Peyer's patch (tissue), 4 donors: ENCODE data around the gene PILRB. TPM values are rescaled to one million over a fixed set of nuclear protein-coding genes. Genes with fewer than 3 reads are reported as not detected.
"Not testable (repeated sequence)": the region's sequence is repeated elsewhere in the genome, so short reads cannot be mapped to it uniquely, and the experiment has no call there.

Source experiments
- DNase-seq, 3 donors: peaks; one replicate each; pipeline ENCODE4 v3.0.0-alpha.2; 2017 to 2019
- H3K27ac ChIP-seq, 4 donors: fragments of 200-600 bp; sonication (generic); one replicate each; pipeline ENCODE4 v1.5.1; 2016 to 2019
- H3K27me3 ChIP-seq, 2 donors: fragments of 200-600 bp; sonication (generic); one replicate each; pipeline ENCODE4 v1.5.1; 2019
- H3K36me3 ChIP-seq, 3 donors: fragments of 200-600 bp; sonication (generic); one replicate each; pipeline ENCODE4 v1.5.1; 2016 to 2019
- H3K4me1 ChIP-seq, 4 donors: fragments of 200-600 bp; sonication (generic); one replicate each; pipeline ENCODE4 v1.5.1; 2016 to 2019
- H3K4me3 ChIP-seq, 4 donors: fragments of 200-600 bp; sonication (generic); 1 replicate in 3 of 4; 2 replicates in 1 of 4; pipeline ENCODE4 v1.5.1; 2016 to 2019; ENCODE audit warnings: mild to moderate bottlenecking in 1 of 4
- H3K9me3 ChIP-seq, 4 donors: fragments of 200-600 bp; sonication (generic); one replicate each; pipeline ENCODE4 v1.5.1; 2016 to 2019; ENCODE audit warnings: mild to moderate bottlenecking in 1 of 4
- POLR2A ChIP-seq, 2 donors: fragments of 450-650 bp; IDR thresholded peaks; one replicate each; pipeline ENCODE4 v1.5.1; 2017; ENCODE audit warnings: antibody characterized with exemption in 2 of 2, mild to moderate bottlenecking in 2 of 2, moderate library complexity in 2 of 2
- total RNA-seq, 4 donors: library from RNA; depleted of rRNA; stranded (reverse); fragments of >200 nt; gene quantifications; one replicate each; pipeline ENCODE4 v1.1.0, GENCODE V29; 2016
- TF ChIP-seq, protein P1 (sequence below), 6 experiments: fragments of 450-650 bp in 4 of 6; fragments of 200-600 bp in 2 of 6; sonication (generic) in 1 of 6; IDR thresholded peaks; one replicate each; pipeline ENCODE4 v1.5.1; 2017 to 2019; ENCODE audit warnings: antibody characterized with exemption in 6 of 6, mild to moderate bottlenecking in 3 of 6, moderate library complexity in 1 of 6

PILRB gene
- total RNA-seq, 4 donors from 2014 or later: 73.6 to 179 (median 150) TPM

GRCh38 chr7:100364480-100364879 lies 6.6 kb downstream of the PILRB start:
- Histone ChIP-seq H3K4me3 (no peak overlapping the region), H3K27ac (no peak overlapping the region), H3K4me1 (peaks cover 0 to 25% (median under 1%) of the 10 kb centered on the region in 4 donors), H3K36me3 (peaks cover 0 to 41% (median 0%) of the 10 kb centered on the region in 3 donors), H3K9me3 (no peaks in the 10 kb centered on the region), H3K27me3 (no peaks in the 10 kb centered on the region)
- TF ChIP-seq, protein P1, sequence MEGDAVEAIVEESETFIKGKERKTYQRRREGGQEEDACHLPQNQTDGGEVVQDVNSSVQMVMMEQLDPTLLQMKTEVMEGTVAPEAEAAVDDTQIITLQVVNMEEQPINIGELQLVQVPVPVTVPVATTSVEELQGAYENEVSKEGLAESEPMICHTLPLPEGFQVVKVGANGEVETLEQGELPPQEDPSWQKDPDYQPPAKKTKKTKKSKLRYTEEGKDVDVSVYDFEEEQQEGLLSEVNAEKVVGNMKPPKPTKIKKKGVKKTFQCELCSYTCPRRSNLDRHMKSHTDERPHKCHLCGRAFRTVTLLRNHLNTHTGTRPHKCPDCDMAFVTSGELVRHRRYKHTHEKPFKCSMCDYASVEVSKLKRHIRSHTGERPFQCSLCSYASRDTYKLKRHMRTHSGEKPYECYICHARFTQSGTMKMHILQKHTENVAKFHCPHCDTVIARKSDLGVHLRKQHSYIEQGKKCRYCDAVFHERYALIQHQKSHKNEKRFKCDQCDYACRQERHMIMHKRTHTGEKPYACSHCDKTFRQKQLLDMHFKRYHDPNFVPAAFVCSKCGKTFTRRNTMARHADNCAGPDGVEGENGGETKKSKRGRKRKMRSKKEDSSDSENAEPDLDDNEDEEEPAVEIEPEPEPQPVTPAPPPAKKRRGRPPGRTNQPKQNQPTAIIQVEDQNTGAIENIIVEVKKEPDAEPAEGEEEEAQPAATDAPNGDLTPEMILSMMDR (IDR thresholded peaks at IDR 0.05): no peak
- no peak for TF ChIP-seq POLR2A (IDR thresholded peaks at IDR 0.05)
- no peak for DNase-seq

- not testable (repeated sequence) for H3K4me3 ChIP-seq, H3K9me3 ChIP-seq, H3K27me3 ChIP-seq, DNase-seq
- H3K36me3 ChIP-seq: peaks cover 0 to 26% (median 0%) of the 10 kb centered on the region in 3 donors
- peak overlapping the region in 3 of 4 donors; percentile 25 to 82 (median 81) for H3K27ac ChIP-seq
- peaks cover 0 to 29% (median 3%) of the 10 kb centered on the region in 4 donors for H3K4me1 ChIP-seq
Observed at GRCh38 chr7:100365998-100366367, 8.1 kb downstream of the PILRB start.

DNA sequence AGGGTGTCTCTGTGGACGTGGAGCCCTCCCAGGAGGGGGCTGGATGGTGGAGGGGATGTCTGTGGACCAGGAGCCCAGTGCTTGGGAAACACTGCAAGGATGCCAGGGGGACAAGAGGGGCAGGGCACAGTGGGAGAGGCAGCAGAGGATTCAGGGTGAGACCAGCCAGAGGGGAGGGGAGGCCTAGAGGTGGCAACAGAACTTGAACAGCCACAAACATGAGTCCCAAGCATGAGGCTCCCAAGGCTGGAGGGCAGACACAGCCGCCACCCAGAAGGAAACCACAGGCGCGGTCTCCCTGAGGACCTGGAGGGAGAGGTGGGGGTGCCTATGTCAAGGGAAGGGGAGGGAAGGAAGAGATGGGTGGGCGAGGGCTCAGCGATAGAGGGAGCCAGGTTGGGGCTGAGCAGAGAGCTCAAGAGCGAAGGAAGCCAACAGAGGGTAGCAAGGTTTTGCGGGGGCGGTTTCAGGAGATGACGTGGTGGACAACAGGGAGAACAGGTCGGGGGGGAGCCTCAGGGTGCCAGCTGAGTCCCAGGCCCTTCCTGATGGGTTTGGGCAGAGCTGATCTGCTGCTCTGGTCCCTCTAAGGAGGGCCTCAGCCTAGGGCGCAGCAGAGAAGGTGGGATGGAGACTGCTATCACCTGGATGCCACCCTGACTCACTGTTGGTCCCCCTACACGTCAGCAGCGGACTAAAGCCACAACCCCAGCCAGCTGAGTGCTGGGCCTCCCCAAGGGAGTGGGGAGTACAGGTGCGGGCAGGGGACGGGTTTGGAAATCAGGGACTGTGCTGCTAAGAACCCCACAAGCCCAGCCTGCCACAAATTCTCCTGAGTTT lies 8.7 kb downstream of the PILRB start:
- Histone ChIP-seq H3K9me3 (no peaks in the 10 kb centered on the region), H3K4me3 (no peak overlapping the region), H3K4me1 (peaks cover 0 to 29% (median 3%) of the 10 kb centered on the region in 4 donors), H3K27ac (peak overlapping the region in 3 of 4 donors; percentile 25 to 82 (median 81)), H3K27me3 (no peaks in the 10 kb centered on the region), H3K36me3 (peaks cover 0 to 19% (median 0%) of the 10 kb centered on the region in 3 donors)
- TF ChIP-seq, protein P1 (IDR thresholded peaks at IDR 0.05): no peak
- peak in 2 of 3 donors; percentile 75 to 82 for DNase-seq

GRCh38 chr7:100367251-100367620 lies 9.3 kb downstream of the PILRB start:
- peaks cover 0 to 29% (median 4%) of the 10 kb centered on the region in 4 donors for H3K4me1 ChIP-seq
- no peaks in the 10 kb centered on the region for H3K9me3 ChIP-seq
- DNase-seq: no peak
- H3K36me3 ChIP-seq: peaks cover 0 to 13% (median 0%) of the 10 kb centered on the region in 3 donors
- TF ChIP-seq POLR2A (IDR thresholded peaks at IDR 0.05): no peak
- TF ChIP-seq, protein P1 (IDR thresholded peaks at IDR 0.05): no peak
- H3K27ac ChIP-seq: peak overlapping the region in 3 of 4 donors; percentile 25 to 82 (median 81)
- no peak overlapping the region for H3K4me3 ChIP-seq
- H3K27me3 ChIP-seq: no peaks in the 10 kb centered on the region

DNA sequence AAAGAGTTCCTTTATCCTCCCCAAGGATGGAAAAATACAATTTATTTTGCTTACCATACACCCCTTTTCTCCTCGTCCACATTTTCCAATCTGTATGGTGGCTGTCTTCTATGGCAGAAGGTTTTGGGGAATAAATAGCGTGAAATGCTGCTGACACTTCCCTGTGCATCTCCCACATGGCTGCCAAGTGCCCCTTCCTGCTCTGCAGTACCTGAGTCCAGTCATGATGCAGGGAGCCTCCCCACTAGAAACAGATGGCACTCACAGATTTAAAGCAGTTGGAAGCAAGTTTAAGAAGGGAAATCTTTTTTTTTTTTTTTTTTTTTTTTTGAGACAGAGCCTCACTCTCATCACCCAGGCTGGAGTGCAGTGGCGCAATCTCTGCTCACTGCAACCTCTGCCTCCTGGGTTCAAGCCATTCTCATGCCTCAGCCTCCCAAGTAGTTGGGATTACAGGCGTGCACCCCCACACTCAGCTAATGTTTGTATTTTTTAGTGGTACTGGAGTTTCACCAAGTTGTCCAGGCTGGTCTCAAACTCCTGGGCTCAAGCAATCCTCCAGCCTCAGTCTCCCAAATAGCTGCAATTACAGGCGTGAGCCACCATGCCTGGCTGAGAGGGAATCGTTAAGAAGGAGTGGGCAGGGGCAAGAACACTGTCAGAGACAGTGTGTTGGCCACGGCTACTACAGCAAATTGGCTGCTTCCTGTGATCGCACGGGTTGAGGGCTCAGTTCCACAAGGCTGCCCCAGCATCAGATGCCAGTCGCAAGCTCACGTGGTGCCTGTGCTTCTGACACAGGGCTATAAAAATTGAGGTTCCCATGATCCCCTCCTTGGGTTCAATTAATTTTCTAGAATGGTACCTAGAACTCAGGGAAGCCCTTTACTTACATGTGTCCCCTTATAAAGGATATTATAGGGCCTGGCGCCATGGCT lies 10.0 kb downstream of the PILRB start:
- Histone ChIP-seq H3K4me1 (peaks cover 0 to 29% (median 7%) of the 10 kb centered on the region in 4 donors), H3K27ac (peak overlapping the region; percentile 25 to 82 (median 68)), H3K4me3 (no peak overlapping the region), H3K36me3 (peaks cover 0 to 6% (median 0%) of the 10 kb centered on the region in 3 donors), H3K27me3 (no peaks in the 10 kb centered on the region), H3K9me3 (no peaks in the 10 kb centered on the region)
- peak in 2 of 3 donors; percentile 87 to 89 for DNase-seq
- TF ChIP-seq POLR2A (IDR thresholded peaks at IDR 0.05): no peak
- TF ChIP-seq, protein P1 (IDR thresholded peaks at IDR 0.05): no peak
